ENCODE data around the gene ABCC11.

Gene ABCC11

GRCh38 chr16:48180868-48181480 is 66.4 kb downstream of the ABCC11 start:
- Histone ChIP-seq H2BK120ac (ENCODE audit: low read depth, low read length) (no peak overlapping the region), H3K14ac (ENCODE audit: low read length in 2 of 2) (no peak overlapping the region), H3K79me1 (replicated peaks; ENCODE audit: low read length, poor library complexity, severe bottlenecking) (no peaks in the 10 kb centered on the region), H3K27ac (ENCODE audit: low read length, poor library complexity, severe bottlenecking) (no peak overlapping the region), H3K36me3 (ENCODE audit: control insufficient read depth in 1 of 2, insufficient read depth in 2 of 2, low read depth in 1 of 2, low read length in 2 of 2) (no peaks in the 10 kb centered on the region), H2AK5ac (ENCODE audit: low read length, severe bottlenecking) (no peak overlapping the region), H3K4me2 (ENCODE audit: low read length, poor library complexity, severe bottlenecking) (no peak overlapping the region), H2AFZ (ENCODE audit: low read depth, low read length) (no peak overlapping the region), H3K9me3 (ENCODE audit: control insufficient read depth, low read length) (no peaks in the 10 kb centered on the region), H3K4ac (ENCODE audit: low read depth in 1 of 2, low read length in 2 of 2) (no peak overlapping the region), H3K18ac (ENCODE audit: low read depth in 1 of 2, low read length in 2 of 2) (no peak overlapping the region), H3K23ac (ENCODE audit: low read length in 2 of 2) (no peak overlapping the region), H4K91ac (ENCODE audit: low read length) (no peak overlapping the region), H3K4me1 (ENCODE audit: control insufficient read depth, insufficient read depth, low read depth, low read length) (no peaks in the 10 kb centered on the region), H3K9ac (ENCODE audit: low read length) (no peak overlapping the region), H4K8ac (ENCODE audit: low read length) (no peak overlapping the region), H2BK12ac (ENCODE audit: low read length in 2 of 2) (no peak overlapping the region), H3K4me3 (ENCODE audit: insufficient read depth in 1 of 2, low read depth in 1 of 2, low read length in 2 of 2) (no peak overlapping the region), H2BK5ac (ENCODE audit: low read depth, low read length, poor library complexity, severe bottlenecking) (no peak overlapping the region), H3K27me3 (ENCODE audit: control insufficient read depth in 1 of 2, insufficient read depth in 1 of 2, low read length in 2 of 2) (peaks cover 15 to 48% of the 10 kb centered on the region in 2 experiments), H2BK15ac (ENCODE audit: low read depth, poor library complexity, severe bottlenecking) (no peak overlapping the region)
- 91% methylated on average over 9 of the region's 9 CpGs for WGBS
- no peak for DNase-seq

- WGBS = 92% methylated on average over 17 of the region's 20 CpGs
- Histone ChIP-seq H3K4me2 (ENCODE audit: low read length, poor library complexity, severe bottlenecking) (no peak overlapping the region), H2AFZ (ENCODE audit: low read depth, low read length) (no peak overlapping the region), H3K23ac (ENCODE audit: low read length in 2 of 2) (no peak overlapping the region), H2BK120ac (ENCODE audit: low read depth, low read length) (no peak overlapping the region), H4K91ac (ENCODE audit: low read length) (no peak overlapping the region), H4K8ac (ENCODE audit: low read length) (no peak overlapping the region), H2BK15ac (ENCODE audit: low read depth, poor library complexity, severe bottlenecking) (no peak overlapping the region), H2BK12ac (ENCODE audit: low read length in 2 of 2) (no peak overlapping the region), H3K4me3 (ENCODE audit: insufficient read depth in 1 of 2, low read depth in 1 of 2, low read length in 2 of 2) (no peak overlapping the region), H2AK5ac (ENCODE audit: low read length, severe bottlenecking) (no peak overlapping the region), H3K14ac (ENCODE audit: low read length in 2 of 2) (no peak overlapping the region), H2BK5ac (ENCODE audit: low read depth, low read length, poor library complexity, severe bottlenecking) (no peak overlapping the region), H3K4ac (ENCODE audit: low read depth in 1 of 2, low read length in 2 of 2) (no peak overlapping the region), H3K4me1 (ENCODE audit: control insufficient read depth, insufficient read depth, low read depth, low read length) (no peaks in the 10 kb centered on the region), H3K18ac (ENCODE audit: low read depth in 1 of 2, low read length in 2 of 2) (no peak overlapping the region), H3K79me1 (replicated peaks; ENCODE audit: low read length, poor library complexity, severe bottlenecking) (no peaks in the 10 kb centered on the region), H3K9me3 (ENCODE audit: control insufficient read depth, low read length) (no peaks in the 10 kb centered on the region), H3K36me3 (ENCODE audit: control insufficient read depth in 1 of 2, insufficient read depth in 2 of 2, low read depth in 1 of 2, low read length in 2 of 2) (no peaks in the 10 kb centered on the region), H3K27ac (ENCODE audit: low read length, poor library complexity, severe bottlenecking) (no peak overlapping the region), H3K9ac (ENCODE audit: low read length) (no peak overlapping the region), H3K27me3 (ENCODE audit: control insufficient read depth in 1 of 2, insufficient read depth in 1 of 2, low read length in 2 of 2) (peaks cover 19 to 56% of the 10 kb centered on the region in 2 experiments)
- no peak for DNase-seq
Observed at GRCh38 chr16:48176635-48177408, 70.5 kb downstream of the ABCC11 start.

- H2AFZ ChIP-seq (ENCODE audit: low read depth, low read length) = no peak overlapping the region
- no peak overlapping the region for H3K4me3 ChIP-seq (ENCODE audit: insufficient read depth in 1 of 2, low read depth in 1 of 2, low read length in 2 of 2)
- no peak overlapping the region for H2AK5ac ChIP-seq (ENCODE audit: low read length, severe bottlenecking)
- H3K14ac ChIP-seq (ENCODE audit: low read length in 2 of 2) = no peak overlapping the region
- H3K23ac ChIP-seq (ENCODE audit: low read length in 2 of 2) = no peak overlapping the region
- H2BK15ac ChIP-seq (ENCODE audit: low read depth, poor library complexity, severe bottlenecking) = no peak overlapping the region
- no peak for DNase-seq
- no peaks in the 10 kb centered on the region for H3K79me1 ChIP-seq (replicated peaks; ENCODE audit: low read length, poor library complexity, severe bottlenecking)
- no peak overlapping the region for H3K9ac ChIP-seq (ENCODE audit: low read length)
- no peak overlapping the region for H3K18ac ChIP-seq (ENCODE audit: low read depth in 1 of 2, low read length in 2 of 2)
- no peak overlapping the region for H3K4ac ChIP-seq (ENCODE audit: low read depth in 1 of 2, low read length in 2 of 2)
- no peak overlapping the region for H4K91ac ChIP-seq (ENCODE audit: low read length)
- no peak overlapping the region for H3K4me2 ChIP-seq (ENCODE audit: low read length, poor library complexity, severe bottlenecking)
- no peaks in the 10 kb centered on the region for H3K4me1 ChIP-seq (ENCODE audit: control insufficient read depth, insufficient read depth, low read depth, low read length)
- H2BK5ac ChIP-seq (ENCODE audit: low read depth, low read length, poor library complexity, severe bottlenecking) = no peak overlapping the region
- H4K8ac ChIP-seq (ENCODE audit: low read length) = no peak overlapping the region
- no peak overlapping the region for H3K27ac ChIP-seq (ENCODE audit: low read length, poor library complexity, severe bottlenecking)
- H2BK120ac ChIP-seq (ENCODE audit: low read depth, low read length) = no peak overlapping the region
- peaks cover 19 to 37% of the 10 kb centered on the region in 2 experiments for H3K27me3 ChIP-seq (ENCODE audit: control insufficient read depth in 1 of 2, insufficient read depth in 1 of 2, low read length in 2 of 2)
- H2BK12ac ChIP-seq (ENCODE audit: low read length in 2 of 2) = no peak overlapping the region
- no peaks in the 10 kb centered on the region for H3K9me3 ChIP-seq (ENCODE audit: control insufficient read depth, low read length)
- no peaks in the 10 kb centered on the region for H3K36me3 ChIP-seq (ENCODE audit: control insufficient read depth in 1 of 2, insufficient read depth in 2 of 2, low read depth in 1 of 2, low read length in 2 of 2)
- 0% methylated on average over 1 of the region's 1 CpG for WGBS
Observed at GRCh38 chr16:48173889-48174288, 73.5 kb downstream of the ABCC11 start.

GRCh38 chr16:48172682-48173081 is 74.7 kb downstream of the ABCC11 start:
- no peak overlapping the region for H3K4me3 ChIP-seq (ENCODE audit: insufficient read depth in 1 of 2, low read depth in 1 of 2, low read length in 2 of 2)
- no peak overlapping the region for H3K23ac ChIP-seq (ENCODE audit: low read length in 2 of 2)
- H4K91ac ChIP-seq (ENCODE audit: low read length) = no peak overlapping the region
- no peak overlapping the region for H2BK5ac ChIP-seq (ENCODE audit: low read depth, low read length, poor library complexity, severe bottlenecking)
- no peaks in the 10 kb centered on the region for H3K79me1 ChIP-seq (replicated peaks; ENCODE audit: low read length, poor library complexity, severe bottlenecking)
- H3K4me1 ChIP-seq (ENCODE audit: control insufficient read depth, insufficient read depth, low read depth, low read length) = no peaks in the 10 kb centered on the region
- no peak overlapping the region for H3K4me2 ChIP-seq (ENCODE audit: low read length, poor library complexity, severe bottlenecking)
- DNase-seq = no peak
- H2AK5ac ChIP-seq (ENCODE audit: low read length, severe bottlenecking) = no peak overlapping the region
- no peaks in the 10 kb centered on the region for H3K9me3 ChIP-seq (ENCODE audit: control insufficient read depth, low read length)
- peaks cover 16 to 26% of the 10 kb centered on the region in 2 experiments for H3K27me3 ChIP-seq (ENCODE audit: control insufficient read depth in 1 of 2, insufficient read depth in 1 of 2, low read length in 2 of 2)
- H2BK15ac ChIP-seq (ENCODE audit: low read depth, poor library complexity, severe bottlenecking) = no peak overlapping the region
- H3K27ac ChIP-seq (ENCODE audit: low read length, poor library complexity, severe bottlenecking) = no peak overlapping the region
- H4K8ac ChIP-seq (ENCODE audit: low read length) = no peak overlapping the region
- no peak overlapping the region for H3K14ac ChIP-seq (ENCODE audit: low read length in 2 of 2)
- no peak overlapping the region for H3K4ac ChIP-seq (ENCODE audit: low read depth in 1 of 2, low read length in 2 of 2)
- H2AFZ ChIP-seq (ENCODE audit: low read depth, low read length) = no peak overlapping the region
- H2BK12ac ChIP-seq (ENCODE audit: low read length in 2 of 2) = no peak overlapping the region
- H3K36me3 ChIP-seq (ENCODE audit: control insufficient read depth in 1 of 2, insufficient read depth in 2 of 2, low read depth in 1 of 2, low read length in 2 of 2) = no peaks in the 10 kb centered on the region
- WGBS = 100% methylated on average over 1 of the region's 1 CpG
- H2BK120ac ChIP-seq (ENCODE audit: low read depth, low read length) = no peak overlapping the region
- H3K18ac ChIP-seq (ENCODE audit: low read depth in 1 of 2, low read length in 2 of 2) = no peak overlapping the region
- no peak overlapping the region for H3K9ac ChIP-seq (ENCODE audit: low read length)
